SU-DHL-6 (cell line): ENCODE data around the gene ARSB.

Experiments used
- EZH2phosphoT487 ChIP-seq: fragments of 200-600 bp; sonication (generic), shearing (Covaris generic); conservative IDR thresholded peaks from 2 replicates; pipeline ENCODE4 v1.6.1; 2018; ENCODE audit warnings: mild to moderate bottlenecking, antibody characterized with exemption, low read length, moderate library complexity, mixed read lengths
- TF ChIP-seq, protein P1 (sequence below): fragments of 200-600 bp; sonication (generic); IDR thresholded peaks from one replicate; pipeline ENCODE4 v1.5.1; 2017; ENCODE audit warnings: antibody characterized with exemption, mild to moderate bottlenecking, low read length, moderate library complexity; ENCODE audit not compliant: insufficient read depth, poor library complexity, severe bottlenecking

DNA sequence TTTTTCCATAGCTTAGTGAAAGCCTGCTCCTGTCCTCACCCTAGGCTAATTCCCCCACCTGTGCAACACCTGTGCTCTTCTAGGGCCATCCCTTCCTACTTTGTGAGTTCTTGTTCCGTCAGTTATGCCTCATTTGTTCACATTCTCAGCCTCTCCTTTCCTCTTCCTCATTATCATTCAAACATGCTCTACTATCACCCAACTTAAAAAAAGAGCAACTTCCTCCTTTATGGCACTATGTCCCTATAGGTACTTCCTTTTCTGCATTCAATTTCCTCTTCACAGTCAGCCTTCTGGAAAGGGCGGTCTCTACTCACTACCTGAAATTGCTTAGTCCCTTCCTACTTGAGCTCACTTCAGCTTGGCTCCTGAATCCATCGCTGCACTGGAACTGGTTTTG, 224.7 kb downstream of the ARSB start:
- TF ChIP-seq EZH2phosphoT487: no peak
- TF ChIP-seq, protein P1, sequence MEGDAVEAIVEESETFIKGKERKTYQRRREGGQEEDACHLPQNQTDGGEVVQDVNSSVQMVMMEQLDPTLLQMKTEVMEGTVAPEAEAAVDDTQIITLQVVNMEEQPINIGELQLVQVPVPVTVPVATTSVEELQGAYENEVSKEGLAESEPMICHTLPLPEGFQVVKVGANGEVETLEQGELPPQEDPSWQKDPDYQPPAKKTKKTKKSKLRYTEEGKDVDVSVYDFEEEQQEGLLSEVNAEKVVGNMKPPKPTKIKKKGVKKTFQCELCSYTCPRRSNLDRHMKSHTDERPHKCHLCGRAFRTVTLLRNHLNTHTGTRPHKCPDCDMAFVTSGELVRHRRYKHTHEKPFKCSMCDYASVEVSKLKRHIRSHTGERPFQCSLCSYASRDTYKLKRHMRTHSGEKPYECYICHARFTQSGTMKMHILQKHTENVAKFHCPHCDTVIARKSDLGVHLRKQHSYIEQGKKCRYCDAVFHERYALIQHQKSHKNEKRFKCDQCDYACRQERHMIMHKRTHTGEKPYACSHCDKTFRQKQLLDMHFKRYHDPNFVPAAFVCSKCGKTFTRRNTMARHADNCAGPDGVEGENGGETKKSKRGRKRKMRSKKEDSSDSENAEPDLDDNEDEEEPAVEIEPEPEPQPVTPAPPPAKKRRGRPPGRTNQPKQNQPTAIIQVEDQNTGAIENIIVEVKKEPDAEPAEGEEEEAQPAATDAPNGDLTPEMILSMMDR: no peak
